ENCODE results near the gene C9orf152.
"Not testable (repeated sequence)": the region's sequence is repeated elsewhere in the genome, so short reads cannot be mapped to it uniquely, and the experiment has no call there.

C9orf152 gene, protein sequence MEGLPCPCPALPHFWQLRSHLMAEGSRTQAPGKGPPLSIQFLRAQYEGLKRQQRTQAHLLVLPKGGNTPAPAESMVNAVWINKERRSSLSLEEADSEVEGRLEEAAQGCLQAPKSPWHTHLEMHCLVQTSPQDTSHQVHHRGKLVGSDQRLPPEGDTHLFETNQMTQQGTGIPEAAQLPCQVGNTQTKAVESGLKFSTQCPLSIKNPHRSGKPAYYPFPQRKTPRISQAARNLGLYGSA

GRCh38 chr9:110208031-110208430 is at the start of gene C9orf152:
TSS of gene C9orf152 (minus strand) at chr9:110208159. CDS start at chr9:110207579, 580 bp downstream.
- ATAC-seq (ENCODE audit: low read depth) (no peak), DNase-seq (ENCODE audit: low spot score in 2 of 2) (no peak)
- H3K4me1 Mint-ChIP-seq = no peaks in the 10 kb centered on the region
- no peak within 1 kb of the TSS for H3K27ac Mint-ChIP-seq
- H3K36me3 Mint-ChIP-seq = peaks cover 1% of the 10 kb centered on the region
- peaks cover 13% of the 10 kb centered on the region for H3K27me3 Mint-ChIP-seq
- H3K4me3 Mint-ChIP-seq = no peak within 1 kb of the TSS
- no peaks in the 10 kb centered on the region for H3K9me3 Mint-ChIP-seq

GRCh38 chr9:110257097-110257841 is 49.3 kb upstream of the C9orf152 start:
- Mint-ChIP-seq H3K4me1 (peaks cover 22% of the 10 kb centered on the region), H3K36me3 (no peaks in the 10 kb centered on the region), H3K4me3 (peak overlapping the region; percentile 99), H3K27ac (peak overlapping the region; percentile 95), H3K9me3 (no peaks in the 10 kb centered on the region), H3K27me3 (no peaks in the 10 kb centered on the region)
- ATAC-seq (ENCODE audit: low read depth) = no peak
- no peak for DNase-seq (ENCODE audit: low spot score in 2 of 2)

DNA sequence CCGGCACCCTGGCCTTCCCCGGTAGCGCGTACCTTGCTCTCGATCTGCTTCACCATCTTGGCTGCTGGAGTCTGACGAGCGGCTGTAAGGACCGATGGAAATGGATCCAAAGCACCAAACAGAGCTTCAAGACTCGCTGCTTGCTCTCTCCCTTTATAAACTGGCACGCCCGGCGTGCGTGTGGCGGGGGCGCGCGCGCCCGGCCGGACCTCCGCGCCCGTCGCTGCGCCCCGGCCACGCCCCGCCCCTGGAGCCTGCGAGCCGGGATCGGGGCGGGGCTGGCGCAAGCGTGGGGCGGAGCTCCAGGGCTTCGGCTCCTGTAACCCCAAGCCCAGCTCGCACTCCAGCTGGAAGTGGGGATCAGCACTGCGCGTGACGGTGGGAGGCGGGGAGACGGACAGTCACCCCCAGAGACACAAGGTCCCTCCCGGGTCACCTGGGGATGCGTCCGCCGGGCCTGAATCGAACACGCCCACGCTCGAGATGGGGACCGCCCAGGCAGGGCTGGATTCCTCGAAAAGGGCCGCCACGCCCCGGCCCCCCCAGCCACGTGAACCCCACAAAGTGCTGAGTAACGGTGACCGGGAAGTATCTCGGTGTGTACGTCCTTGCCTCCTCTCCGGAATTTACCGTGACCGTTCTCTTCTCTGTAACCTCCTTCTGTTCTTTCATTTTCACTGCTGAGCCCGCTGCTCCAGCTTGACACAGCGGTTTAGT is 48.6 kb upstream of the C9orf152 start, which contains the start of gene TXN:
TXN (minus strand) TSS at position 128 of the 717 bp plus-strand sequence; CDS start at position 56, 72 bp downstream.
- H3K36me3 Mint-ChIP-seq = no peaks in the 10 kb centered on the region
- peak; percentile 78 for ATAC-seq (ENCODE audit: low read depth)
- DNase-seq (ENCODE audit: low spot score in 2 of 2) = peak; percentile 75 to 77
- peaks cover 22% of the 10 kb centered on the region for H3K4me1 Mint-ChIP-seq
- H3K27ac Mint-ChIP-seq = peak within 1 kb of the TSS; percentile 95
- no peaks in the 10 kb centered on the region for H3K27me3 Mint-ChIP-seq
- no peaks in the 10 kb centered on the region for H3K9me3 Mint-ChIP-seq
- H3K4me3 Mint-ChIP-seq = peak within 1 kb of the TSS; percentile 99

DNA sequence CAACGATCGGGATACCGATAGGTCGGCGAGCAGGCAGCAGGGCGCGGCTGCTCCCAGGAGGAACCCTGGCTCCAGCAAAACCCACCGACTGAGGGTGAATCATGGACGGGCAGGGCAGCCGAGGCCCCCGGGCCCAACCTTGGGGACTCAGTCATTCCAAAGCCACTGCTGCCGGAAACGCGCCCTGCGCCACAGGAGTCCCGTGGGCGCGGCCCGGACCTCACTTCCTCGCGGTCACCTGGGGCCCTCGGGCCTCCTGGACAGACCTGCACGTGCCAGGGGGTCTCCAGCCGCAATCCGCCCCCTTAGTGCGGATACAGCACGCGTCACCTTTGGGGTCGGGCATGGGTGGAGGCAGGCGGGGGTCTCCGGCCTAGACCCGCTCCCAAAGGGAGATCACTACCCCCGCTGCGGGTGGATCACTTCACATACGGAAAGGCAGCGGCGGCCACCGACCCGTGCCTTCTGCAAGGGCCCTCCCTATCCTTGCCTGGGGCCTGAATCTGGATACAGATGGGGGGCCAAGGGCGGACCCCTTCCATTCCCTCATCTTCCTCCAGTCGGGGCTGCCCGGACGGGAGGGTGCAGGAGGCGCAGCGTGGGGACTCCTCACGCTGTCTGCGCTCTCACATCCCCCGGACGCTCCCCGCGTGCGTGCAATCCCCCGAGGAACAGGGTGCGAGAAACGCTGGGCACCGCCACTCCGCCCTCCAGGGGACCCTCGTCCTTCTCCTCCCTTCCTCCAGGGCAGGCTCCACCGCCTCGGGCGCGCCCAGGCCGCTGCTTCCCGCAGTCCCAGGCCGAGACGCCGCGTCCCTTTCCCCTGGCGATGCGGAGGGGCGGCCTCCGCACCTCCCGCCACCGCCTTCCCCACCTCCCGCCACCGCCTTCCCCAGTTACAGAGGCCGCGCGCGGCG is 47.8 kb upstream of the C9orf152 start:
- ATAC-seq (ENCODE audit: low read depth) = peak; percentile 26
- Mint-ChIP-seq H3K27ac (peak overlapping the region; percentile 95), H3K36me3 (no peaks in the 10 kb centered on the region), H3K9me3 (no peaks in the 10 kb centered on the region), H3K4me1 (peaks cover 22% of the 10 kb centered on the region), H3K4me3 (peak overlapping the region; percentile 99), H3K27me3 (no peaks in the 10 kb centered on the region)
- DNase-seq (ENCODE audit: low spot score in 2 of 2) = no peak

DNA sequence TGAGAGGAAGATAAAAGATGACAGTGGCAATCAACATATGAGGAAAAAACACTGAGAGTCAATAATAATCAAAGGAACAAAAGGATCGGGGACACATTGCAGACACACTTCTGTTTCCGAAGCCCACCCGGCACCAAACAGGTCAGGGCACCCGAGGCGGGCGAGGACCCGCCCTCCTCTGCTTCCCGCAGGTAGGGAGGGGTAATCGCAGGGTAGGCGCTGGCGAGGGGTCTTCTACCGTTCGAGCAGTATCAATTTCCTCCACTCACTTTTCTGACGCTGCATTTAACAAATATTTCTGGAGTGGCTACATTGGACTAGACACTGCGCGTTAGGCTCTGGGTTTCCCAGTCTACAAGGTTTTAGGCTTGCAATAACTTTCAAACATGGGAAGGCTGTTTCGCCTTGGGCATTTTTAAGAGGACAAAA is 47.1 kb upstream of the C9orf152 start:
- ATAC-seq (ENCODE audit: low read depth) = no peak
- Mint-ChIP-seq H3K36me3 (peaks cover 3% of the 10 kb centered on the region), H3K27ac (peak overlapping the region; percentile 95), H3K4me1 (peaks cover 22% of the 10 kb centered on the region), H3K9me3 (no peaks in the 10 kb centered on the region), H3K4me3 (peak overlapping the region; percentile 99), H3K27me3 (no peaks in the 10 kb centered on the region)
- no peak for DNase-seq (ENCODE audit: low spot score in 2 of 2)

GRCh38 chr9:110254500-110254899 is 46.5 kb upstream of the C9orf152 start:
- Mint-ChIP-seq H3K36me3 (peaks cover 3% of the 10 kb centered on the region), H3K27ac (peak overlapping the region; percentile 95), H3K4me3 (peak overlapping the region; percentile 99), H3K4me1 (peaks cover 22% of the 10 kb centered on the region), H3K9me3 (no peaks in the 10 kb centered on the region), H3K27me3 (no peaks in the 10 kb centered on the region)
- DNase-seq (ENCODE audit: low spot score in 2 of 2) (no peak), ATAC-seq (ENCODE audit: low read depth) (no peak)

DNA sequence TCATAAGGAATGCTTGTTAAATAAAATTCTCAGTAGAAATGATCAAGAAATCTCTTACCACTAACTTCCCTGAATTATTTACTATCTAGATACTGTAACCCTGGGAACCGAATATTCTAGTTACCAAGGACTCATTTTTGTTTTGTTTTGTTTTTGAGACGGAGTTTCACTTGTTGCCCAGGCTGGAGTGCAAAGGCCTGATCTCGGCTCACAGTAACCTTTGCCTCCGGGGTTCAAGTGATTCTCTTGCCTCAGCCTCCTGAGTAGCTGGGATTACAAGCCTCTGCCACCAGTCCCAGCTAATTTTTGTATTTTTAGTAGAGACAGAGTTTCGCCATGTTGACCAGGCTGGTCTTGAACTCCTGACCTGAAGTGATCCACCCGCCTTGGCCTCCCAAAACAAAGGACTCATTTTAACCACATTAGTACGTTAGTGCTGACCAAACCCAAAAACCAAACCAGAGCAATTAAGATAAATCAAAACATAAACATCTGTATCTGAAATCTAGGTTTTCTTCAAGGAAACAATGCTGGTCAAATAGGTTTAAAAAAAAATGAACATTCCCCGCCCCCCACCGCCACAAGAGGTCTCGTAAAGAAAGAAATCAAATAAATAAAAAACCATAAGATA is 44.7 kb upstream of the C9orf152 start:
- Mint-ChIP-seq H3K27me3 (no peaks in the 10 kb centered on the region), H3K4me1 (peaks cover 20% of the 10 kb centered on the region), H3K9me3 (no peaks in the 10 kb centered on the region), H3K27ac (peak overlapping the region; percentile 95), H3K36me3 (peaks cover 9% of the 10 kb centered on the region), H3K4me3 (no peak overlapping the region)
- no peak for DNase-seq (ENCODE audit: low spot score in 2 of 2)
- ATAC-seq (ENCODE audit: low read depth) = no peak

DNA sequence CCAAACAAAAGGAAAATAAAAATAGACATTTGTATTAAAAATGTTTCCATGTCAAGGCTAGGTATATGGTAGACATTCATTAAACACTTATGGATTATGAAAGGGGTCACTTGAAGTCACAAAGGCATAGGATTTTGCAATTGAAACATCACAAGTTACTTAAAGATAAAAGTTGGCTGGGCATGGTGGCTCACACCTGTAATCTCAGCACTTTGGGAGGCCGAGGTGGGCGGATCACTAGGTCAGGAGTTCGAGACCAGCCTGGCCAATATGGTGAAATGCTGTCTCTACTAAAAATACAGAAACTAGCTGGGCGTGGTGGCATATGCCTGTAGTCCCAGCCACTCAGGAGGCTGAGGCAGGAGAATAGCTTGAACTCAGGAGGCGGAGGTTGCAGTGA is 43.8 kb upstream of the C9orf152 start:
- H3K27ac Mint-ChIP-seq; H3K4me3 Mint-ChIP-seq; DNase-seq (ENCODE audit: low spot score in 2 of 2); H3K27me3 Mint-ChIP-seq; H3K36me3 Mint-ChIP-seq; ATAC-seq (ENCODE audit: low read depth); H3K9me3 Mint-ChIP-seq: not testable (repeated sequence)
- H3K4me1 Mint-ChIP-seq = peaks cover 13% of the 10 kb centered on the region

- Mint-ChIP-seq H3K9me3 (no peaks in the 10 kb centered on the region), H3K4me3 (no peak overlapping the region), H3K27me3 (no peaks in the 10 kb centered on the region), H3K27ac (no peak overlapping the region), H3K4me1 (peaks cover 12% of the 10 kb centered on the region), H3K36me3 (peaks cover 10% of the 10 kb centered on the region)
- DNase-seq (ENCODE audit: low spot score in 2 of 2) = no peak
- no peak for ATAC-seq (ENCODE audit: low read depth)
These were observed 43.3 kb upstream of the C9orf152 start for GRCh38 chr9:110251212-110251611.

DNA sequence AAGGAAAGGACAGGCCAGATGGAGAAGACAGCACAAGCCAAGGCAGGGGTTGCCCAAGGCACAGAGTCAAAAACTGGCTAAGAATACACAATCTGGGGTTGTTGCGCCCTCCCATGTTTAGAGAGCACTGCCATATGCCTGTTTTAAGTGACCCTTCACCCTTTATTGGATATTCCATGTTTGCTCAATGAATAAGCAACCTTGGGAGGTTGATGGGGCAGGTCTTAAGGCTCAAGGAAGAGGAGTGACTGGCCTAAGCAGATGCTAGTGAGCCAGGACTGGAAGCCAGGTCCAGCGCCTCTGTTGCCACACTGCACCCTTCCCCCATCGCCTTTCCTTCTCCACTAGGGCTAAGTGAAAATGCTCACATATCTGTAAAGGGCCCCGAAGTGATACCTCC is 41.6 kb upstream of the C9orf152 start:
- Mint-ChIP-seq H3K36me3 (peaks cover 10% of the 10 kb centered on the region), H3K4me1 (peaks cover 7% of the 10 kb centered on the region), H3K27ac (no peak overlapping the region), H3K27me3 (no peaks in the 10 kb centered on the region), H3K4me3 (no peak overlapping the region), H3K9me3 (no peaks in the 10 kb centered on the region)
- ATAC-seq (ENCODE audit: low read depth) (no peak), DNase-seq (ENCODE audit: low spot score in 2 of 2) (no peak)

- no peak for ATAC-seq (ENCODE audit: low read depth)
- H3K36me3 Mint-ChIP-seq = peaks cover 13% of the 10 kb centered on the region
- peaks cover 3% of the 10 kb centered on the region for H3K4me1 Mint-ChIP-seq
These were observed 40.4 kb upstream of the C9orf152 start for GRCh38 chr9:110248361-110248760.

GRCh38 chr9:110246214-110246613 is 38.3 kb upstream of the C9orf152 start:
- no peak overlapping the region for H3K4me3 Mint-ChIP-seq
- H3K27ac Mint-ChIP-seq = no peak overlapping the region
- DNase-seq (ENCODE audit: low spot score in 2 of 2) (no peak), ATAC-seq (ENCODE audit: low read depth) (no peak)
- peaks cover 14% of the 10 kb centered on the region for H3K36me3 Mint-ChIP-seq
- no peaks in the 10 kb centered on the region for H3K9me3 Mint-ChIP-seq
- no peaks in the 10 kb centered on the region for H3K4me1 Mint-ChIP-seq
- no peaks in the 10 kb centered on the region for H3K27me3 Mint-ChIP-seq

More at GRCh38 chr9:110248361-110248760, 40.4 kb upstream of the C9orf152 start:
- Mint-ChIP-seq H3K4me3 (no peak overlapping the region), H3K27ac (no peak overlapping the region), H3K27me3 (no peaks in the 10 kb centered on the region), H3K9me3 (no peaks in the 10 kb centered on the region)
- DNase-seq (ENCODE audit: low spot score in 2 of 2) = no peak

DNA sequence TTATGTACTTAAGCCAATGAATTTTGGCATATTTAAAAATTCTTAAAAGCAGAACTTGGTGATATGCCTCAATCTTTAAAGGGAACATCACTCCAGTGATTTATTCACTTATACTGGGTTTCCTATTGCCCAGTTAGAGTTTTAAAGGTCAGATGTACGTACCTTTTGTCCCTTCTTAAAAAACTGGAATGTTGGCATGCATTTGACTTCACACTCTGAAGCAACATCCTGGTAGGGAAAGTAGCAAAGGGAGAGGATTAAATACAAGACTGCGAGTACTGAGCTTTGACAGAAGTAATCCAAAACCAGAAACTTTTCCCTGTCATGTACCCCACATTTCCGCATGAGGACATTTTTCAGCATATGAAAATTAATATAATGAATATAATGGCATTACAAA is 36.7 kb upstream of the C9orf152 start:
- H3K36me3 Mint-ChIP-seq = peaks cover 11% of the 10 kb centered on the region
- no peak for ATAC-seq (ENCODE audit: low read depth)
- H3K27me3 Mint-ChIP-seq = no peaks in the 10 kb centered on the region
- H3K4me1 Mint-ChIP-seq = no peaks in the 10 kb centered on the region
- no peaks in the 10 kb centered on the region for H3K9me3 Mint-ChIP-seq
- no peak overlapping the region for H3K27ac Mint-ChIP-seq
- H3K4me3 Mint-ChIP-seq = no peak overlapping the region
- no peak for DNase-seq (ENCODE audit: low spot score in 2 of 2)

Data from memory B cell (primary cell).